Measurements from ENCODE around the gene UBR4.

The UBR4 gene

GRCh38 chr1:19049128-19049768 is 160.8 kb downstream of the UBR4 start:
- DNase-seq = no peak

- no peak for DNase-seq
Observed at GRCh38 chr1:19046972-19047731, 162.9 kb downstream of the UBR4 start.

GRCh38 chr1:19045898-19046880 is 163.9 kb downstream of the UBR4 start:
- no peak for DNase-seq

- DNase-seq = no peak
Observed at GRCh38 chr1:19044975-19045831, 164.9 kb downstream of the UBR4 start.

GRCh38 chr1:19044471-19044870 is 165.6 kb downstream of the UBR4 start:
- DNase-seq = no peak

GRCh38 chr1:19043579-19044443 is 166.3 kb downstream of the UBR4 start:
- DNase-seq = no peak

GRCh38 chr1:19042675-19043578 is 167.1 kb downstream of the UBR4 start:
- no peak for DNase-seq

GRCh38 chr1:19040010-19040680 is 169.9 kb downstream of the UBR4 start:
- no peak for DNase-seq

GRCh38 chr1:19038732-19039131 is 171.3 kb downstream of the UBR4 start:
- DNase-seq = no peak

- no peak for DNase-seq
Observed at GRCh38 chr1:19038096-19038495, 172.0 kb downstream of the UBR4 start.

- no peak for DNase-seq
Observed at GRCh38 chr1:19037659-19038058, 172.4 kb downstream of the UBR4 start.

GRCh38 chr1:19036813-19037605 is 173.1 kb downstream of the UBR4 start:
- no peak for DNase-seq

- DNase-seq = no peak
Observed at GRCh38 chr1:19036041-19036812, 173.8 kb downstream of the UBR4 start.

GRCh38 chr1:19035377-19036040 is 174.6 kb downstream of the UBR4 start:
- DNase-seq = no peak

GRCh38 chr1:19034721-19035120 is 175.3 kb downstream of the UBR4 start:
- DNase-seq = no peak

GRCh38 chr1:19033926-19034680 is 176.0 kb downstream of the UBR4 start:
- DNase-seq = no peak

GRCh38 chr1:19033515-19033839 is 176.6 kb downstream of the UBR4 start:
- DNase-seq = no peak
